GM11168 (cell line): Measurements from ENCODE around the gene ETV2.
"Not testable (repeated sequence)": the region's sequence is repeated elsewhere in the genome, so short reads cannot be mapped to it uniquely, and the experiment has no call there.

ENCODE experiments used
- in situ Hi-C: fragments of 300-500 bp; cut with MboI; formaldehyde crosslinking; loops from one replicate; pipeline ENCODE4 v1.12.0; 2022; ENCODE audit warnings: low sequenced_read_pairs; ENCODE audit not compliant: unreplicated experiment

The ETV2 gene

GRCh38 chr19:35641515-35642151, at the start of gene ETV2:
ETV2 (plus strand) TSS chr19:35641745; CDS start chr19:35642461, 716 bp downstream.
- in situ Hi-C loops, result no loop called here

GRCh38 chr19:35592226-35592625, 49.3 kb upstream of the ETV2 start:
- in situ Hi-C loops, result no loop called here

GRCh38 chr19:35595026-35595425, 46.5 kb upstream of the ETV2 start:
- in situ Hi-C loops, result not testable (repeated sequence)

GRCh38 chr19:35595928-35596327, 45.6 kb upstream of the ETV2 start:
- in situ Hi-C loops, result no loop called here

GRCh38 chr19:35596366-35596999, 45.1 kb upstream of the ETV2 start:
- in situ Hi-C loops, result no loop called here

- in situ Hi-C loops, result no loop called here
Measured at GRCh38 chr19:35601971-35602370, 39.6 kb upstream of the ETV2 start.

GRCh38 chr19:35604436-35604835, 37.1 kb upstream of the ETV2 start:
- in situ Hi-C loops, result not testable (repeated sequence)

GRCh38 chr19:35607170-35607569, 34.4 kb upstream of the ETV2 start:
- in situ Hi-C loops, result not testable (repeated sequence)

GRCh38 chr19:35607661-35608060, 33.9 kb upstream of the ETV2 start:
- in situ Hi-C loops, result no loop called here

GRCh38 chr19:35608251-35608650, 33.3 kb upstream of the ETV2 start:
- in situ Hi-C loops, result no loop called here

GRCh38 chr19:35609851-35610353, 31.6 kb upstream of the ETV2 start:
- in situ Hi-C loops, result no loop called here

GRCh38 chr19:35612224-35612558, 29.4 kb upstream of the ETV2 start:
- in situ Hi-C loops, result no loop called here

- in situ Hi-C loops, result no loop called here
Measured at GRCh38 chr19:35612559-35613321, 28.8 kb upstream of the ETV2 start, which contains the start of gene HAUS5. HAUS5 (plus strand) TSS chr19:35612735; CDS start chr19:35612795, 60 bp downstream.

GRCh38 chr19:35613574-35613973, 28.0 kb upstream of the ETV2 start:
- in situ Hi-C loops, result no loop called here

- in situ Hi-C loops, result no loop called here
Measured at GRCh38 chr19:35615036-35615435, 26.5 kb upstream of the ETV2 start.

GRCh38 chr19:35618857-35619256, 22.7 kb upstream of the ETV2 start:
- in situ Hi-C loops, result no loop called here

GRCh38 chr19:35619290-35619923, 22.1 kb upstream of the ETV2 start:
- in situ Hi-C loops, result no loop called here

GRCh38 chr19:35620001-35620400, 21.5 kb upstream of the ETV2 start:
- in situ Hi-C loops, result no loop called here

- in situ Hi-C loops, result no loop called here
Measured at GRCh38 chr19:35621708-35622107, 19.8 kb upstream of the ETV2 start.

GRCh38 chr19:35622750-35623149, 18.8 kb upstream of the ETV2 start:
- in situ Hi-C loops, result no loop called here
